Adrenal gland (tissue), 12 donors: ENCODE data around the gene EHHADH. TPM values are rescaled to one million over a fixed set of nuclear protein-coding genes. Genes with fewer than 3 reads are reported as not detected.

ENCODE experiments used
- DNase-seq, 7 donors: peaks; one replicate each; pipeline ENCODE4 v3.0.0-alpha.2; 2019 to 2020
- H3K27ac ChIP-seq, 5 donors: fragments of 200-600 bp; sonication (generic) in 4 of 5; 1 replicate in 3 of 5; 2 replicates in 2 of 5; pipeline versions ENCODE4 v1.5.1 to v1.8.0; 2016 to 2020; ENCODE audit warnings: mild to moderate bottlenecking in 1 of 5
- H3K27me3 ChIP-seq: fragments of 200-600 bp; 2 replicates; pipeline ENCODE4 v1.8.0; 2021
- H3K36me3 ChIP-seq, 2 donors: fragments of 200-600 bp; replicated peaks in 1 of 2; 1 replicate in 1 of 2; 2 replicates in 1 of 2; pipeline versions ENCODE4 v1.5.1 to v1.8.0; 2018 to 2022
- H3K4me1 ChIP-seq, 2 donors: fragments of 200-600 bp; replicated peaks in 1 of 2; 1 replicate in 1 of 2; 2 replicates in 1 of 2; pipeline versions ENCODE4 v1.5.1 to v1.8.0; 2018 to 2021
- H3K4me3 ChIP-seq, 4 donors: fragments of 200-600 bp; sonication (generic) in 3 of 4; one replicate each; pipeline ENCODE4 v1.5.1; 2016 to 2018
- H3K9me3 ChIP-seq, 3 donors: fragments of 200-600 bp; sonication (generic) in 1 of 3; replicated peaks in 1 of 3; 1 replicate in 2 of 3; 2 replicates in 1 of 3; pipeline versions ENCODE4 v1.5.1 to v1.8.0; 2016 to 2021
- CTCF ChIP-seq, 6 experiments: fragments of 450-650 bp in 4 of 6; fragments of 200-600 bp in 2 of 6; sonication (generic) in 1 of 6; IDR thresholded peaks; 1 replicate in 5 of 6; 2 replicates in 1 of 6; pipeline versions ENCODE4 v1.5.1 to v1.8.0; 2016 to 2021; ENCODE audit warnings: antibody characterized with exemption in 6 of 6, mild to moderate bottlenecking in 2 of 6, moderate library complexity in 1 of 6
- POLR2A ChIP-seq, 2 donors: fragments of 450-650 bp; IDR thresholded peaks; one replicate each; pipeline ENCODE4 v1.6.1; 2017; ENCODE audit warnings: antibody characterized with exemption in 2 of 2, mild to moderate bottlenecking in 2 of 2, moderate library complexity in 1 of 2
- WGBS, 4 donors: extraction: QIAGEN DNeasy Blood & Tissue Kit in 2 of 4; methylation state at CpG; one replicate each; pipeline versions ENCODE4 v1.1.5 to v1.1.7; 2013 to 2017; 5-methylcytosine and 5-hydroxymethylcytosine counted together
- intact Hi-C, 2 donors: fragments of 100-400 bp; cut with DNase I; formaldehyde crosslinking; loops; one replicate each; pipeline versions ENCODE4 v1.14.1 to v1.15.0; 2022 to 2023
- polyA plus RNA-seq, 3 donors: library from polyadenylated mRNA; stranded (reverse); fragments of 200-250 nt in 2 of 3; fragments of 350-450 nt in 1 of 3; fragmentation: Illumina TruSeq in 1 of 3; extraction: RNeasy Lipid Tissue Mini Kit (QIAGEN cat#74804) in 1 of 3; gene quantifications; one replicate each; pipeline ENCODE4 v1.2.3, GENCODE V29; 2013 to 2014
- total RNA-seq, 9 donors: library from RNA; depleted of rRNA in 4 of 9; stranded (reverse); fragments of >200 nt in 4 of 9; fragments of 120-200 nt in 1 of 9; fragmentation: NEBNext Ultra II Directional in 1 of 9; extraction: Animal tissue kit (Norgen Biotek cat#: 25700) in 1 of 9; gene quantifications; one replicate each; pipeline versions ENCODE4 v1.1.0 to v1.2.4, GENCODE V29; 2013 to 2023
- donor health status: healthy with polysubstance abuse.
- donor health status: Bipolar disorder and iron deficiency.
- donor health status: DM: yes; HTN: yes; CAD: no.
- donor health status: DM: no; HTN: no; CAD: no.
- donor health status: DM: no; HTN: no; CAD: no.
- donor health status: DM: yes; HTN: yes; CAD: no.

Gene EHHADH
- total and polyA plus RNA-seq, 12 donors = 1.6 to 7.8 (median 5.9) TPM

- Histone ChIP-seq H3K4me3 (no peak overlapping the region), H3K4me1 (no peaks in the 10 kb centered on the region), H3K36me3 (no peaks in the 10 kb centered on the region), H3K27ac (no peak overlapping the region), H3K9me3 (no peaks in the 10 kb centered on the region), H3K27me3 (no peaks in the 10 kb centered on the region)
- DNase-seq = no peak
- intact Hi-C loops = no loop called here
- TF ChIP-seq POLR2A (IDR thresholded peaks at IDR 0.05) = no peak
- no peak for TF ChIP-seq CTCF (IDR thresholded peaks at IDR 0.05)
- WGBS, 4 donors = 85 to 89% (median 88%) methylated on average over 7 of the region's 7 CpGs
Measured at GRCh38 chr3:185205865-185206264, 48.0 kb downstream of the EHHADH start.

- DNase-seq = no peak
- H3K4me1 ChIP-seq = no peaks in the 10 kb centered on the region
- whole genome bisulfite sequencing, 4 donors = 82 to 87% (median 87%) methylated on average over 2 of the region's 2 CpGs
- H3K27me3 ChIP-seq = no peaks in the 10 kb centered on the region
- intact Hi-C loops = no loop called here
- no peak for TF ChIP-seq POLR2A (IDR thresholded peaks at IDR 0.05)
- TF ChIP-seq CTCF (IDR thresholded peaks at IDR 0.05) = no peak
- no peak overlapping the region for H3K4me3 ChIP-seq
- H3K9me3 ChIP-seq = no peaks in the 10 kb centered on the region
- no peak overlapping the region for H3K27ac ChIP-seq
- H3K36me3 ChIP-seq = no peaks in the 10 kb centered on the region
Measured at GRCh38 chr3:185204894-185205293, 49.0 kb downstream of the EHHADH start.

DNA sequence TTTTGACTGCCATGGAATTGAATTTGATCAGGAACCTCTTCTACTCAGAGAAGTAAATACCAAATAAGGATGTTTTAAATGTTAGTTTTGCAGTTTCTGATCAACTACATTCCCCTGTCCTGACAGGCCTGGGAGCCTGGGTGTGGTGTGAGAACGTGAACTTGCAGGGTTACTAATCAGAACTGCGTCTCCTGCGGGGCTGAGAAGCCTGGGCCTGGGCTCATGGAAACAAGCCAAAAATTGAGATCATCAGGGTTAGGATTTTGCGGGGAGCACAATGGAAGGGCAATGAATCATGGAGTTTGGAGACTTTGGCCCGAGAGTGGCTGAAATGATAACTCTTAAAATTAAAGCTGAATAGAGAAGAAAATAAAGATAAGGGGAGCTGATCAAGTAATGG lies 53.2 kb downstream of the EHHADH start:
- H3K27ac ChIP-seq = no peak overlapping the region
- DNase-seq = no peak
- 61 to 77% (median 67%) methylated on average over 5 of the region's 5 CpGs for WGBS, 4 donors
- H3K27me3 ChIP-seq = no peaks in the 10 kb centered on the region
- no peaks in the 10 kb centered on the region for H3K4me1 ChIP-seq
- no peak for TF ChIP-seq CTCF (IDR thresholded peaks at IDR 0.05)
- TF ChIP-seq POLR2A (IDR thresholded peaks at IDR 0.05) = no peak
- H3K4me3 ChIP-seq = no peak overlapping the region
- intact Hi-C loops = no loop called here
- no peaks in the 10 kb centered on the region for H3K36me3 ChIP-seq
- no peaks in the 10 kb centered on the region for H3K9me3 ChIP-seq

- Histone ChIP-seq H3K9me3 (no peaks in the 10 kb centered on the region), H3K4me3 (no peak overlapping the region), H3K27ac (no peak overlapping the region), H3K4me1 (no peaks in the 10 kb centered on the region), H3K36me3 (no peaks in the 10 kb centered on the region), H3K27me3 (no peaks in the 10 kb centered on the region)
- intact Hi-C loops = no loop called here
- no peak for DNase-seq
- WGBS, 4 donors = 81 to 100% (median 91%) methylated on average over 3 to 5 of the region's 5 CpGs
- TF ChIP-seq CTCF (IDR thresholded peaks at IDR 0.05) = no peak
- no peak for TF ChIP-seq POLR2A (IDR thresholded peaks at IDR 0.05)
Measured at GRCh38 chr3:185199671-185200070, 54.2 kb downstream of the EHHADH start.
